HG02938 (cell line): Measurements from ENCODE around the gene AP1AR.

ENCODE experiments used
- ATAC-seq: cut with Tn5 transposase; IDR thresholded peaks from one replicate; pipeline ENCODE4 v1.9.1; 2021; ENCODE audit warnings: mild to moderate bottlenecking, moderate library complexity; ENCODE audit not compliant: unreplicated experiment

The AP1AR gene

GRCh38 chr4:112222219-112222955 is 9.2 kb upstream of the AP1AR start:
- ATAC-seq = no peak

GRCh38 chr4:112225157-112225556 is 6.4 kb upstream of the AP1AR start:
- ATAC-seq = no peak

- peak; percentile 80 for ATAC-seq
These were observed 458 bp upstream of the AP1AR start for GRCh38 chr4:112230879-112231778.

- ATAC-seq = no peak
These were observed 3.5 kb downstream of the AP1AR start for GRCh38 chr4:112234952-112235609.

DNA sequence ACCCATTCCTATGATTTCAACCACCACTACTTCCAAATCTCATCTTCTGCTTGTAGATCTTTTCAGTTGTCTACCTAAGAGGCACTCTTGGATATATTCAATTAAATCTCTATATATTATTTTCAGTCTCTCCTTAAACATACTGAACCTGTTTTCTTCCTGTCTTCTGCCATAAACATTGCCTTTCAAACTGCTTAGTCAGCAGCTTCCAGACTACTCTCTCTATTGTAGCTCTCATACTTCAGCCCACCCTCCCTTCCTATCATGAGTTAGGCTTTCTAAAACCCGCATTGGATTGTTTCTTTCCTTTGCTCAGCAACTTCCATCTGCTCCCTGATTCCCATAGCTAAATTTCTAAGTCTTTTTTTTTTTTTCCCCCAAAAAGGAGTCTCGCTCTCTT is 4.5 kb downstream of the AP1AR start:
- no peak for ATAC-seq

DNA sequence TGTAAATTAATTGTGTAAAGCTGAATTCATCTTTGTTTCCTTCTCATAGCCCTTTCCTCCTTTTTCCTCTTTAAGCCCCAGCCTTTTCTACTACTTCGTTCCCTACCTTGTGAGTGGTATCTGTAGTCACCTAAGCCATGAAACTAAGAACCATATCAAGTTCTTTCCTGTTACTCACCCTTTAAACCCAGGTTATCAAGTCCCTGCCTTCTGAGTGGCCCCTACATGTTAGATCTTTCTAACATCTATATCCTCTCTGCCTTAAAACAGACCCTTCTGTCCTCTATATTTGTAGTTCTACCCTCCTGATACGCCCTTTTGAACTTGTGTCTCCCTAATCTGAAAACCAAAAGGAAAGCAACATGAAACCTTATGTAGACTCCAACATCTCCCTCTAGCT is 7.2 kb downstream of the AP1AR start:
- ATAC-seq = no peak

DNA sequence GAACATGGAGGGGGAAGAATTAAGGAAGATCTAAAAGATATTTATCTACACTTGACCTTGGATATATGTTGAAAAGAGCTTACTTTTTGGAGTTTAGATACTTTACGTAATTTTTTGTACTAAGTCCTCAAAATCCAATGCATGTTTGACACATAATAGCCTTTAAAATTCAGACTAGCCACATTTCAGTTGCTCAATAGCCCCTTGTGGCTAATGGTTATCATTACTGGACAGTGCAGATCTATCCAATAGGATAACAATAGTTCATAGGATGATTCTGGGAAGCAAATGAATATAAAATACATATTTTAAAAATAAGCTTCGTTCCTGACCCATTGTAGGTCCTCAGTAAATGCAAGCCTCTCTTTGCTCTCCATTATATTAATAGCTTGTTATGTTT is 13.8 kb downstream of the AP1AR start:
- no peak for ATAC-seq

- ATAC-seq = no peak
These were observed 15.4 kb downstream of the AP1AR start for GRCh38 chr4:112247021-112247420.

DNA sequence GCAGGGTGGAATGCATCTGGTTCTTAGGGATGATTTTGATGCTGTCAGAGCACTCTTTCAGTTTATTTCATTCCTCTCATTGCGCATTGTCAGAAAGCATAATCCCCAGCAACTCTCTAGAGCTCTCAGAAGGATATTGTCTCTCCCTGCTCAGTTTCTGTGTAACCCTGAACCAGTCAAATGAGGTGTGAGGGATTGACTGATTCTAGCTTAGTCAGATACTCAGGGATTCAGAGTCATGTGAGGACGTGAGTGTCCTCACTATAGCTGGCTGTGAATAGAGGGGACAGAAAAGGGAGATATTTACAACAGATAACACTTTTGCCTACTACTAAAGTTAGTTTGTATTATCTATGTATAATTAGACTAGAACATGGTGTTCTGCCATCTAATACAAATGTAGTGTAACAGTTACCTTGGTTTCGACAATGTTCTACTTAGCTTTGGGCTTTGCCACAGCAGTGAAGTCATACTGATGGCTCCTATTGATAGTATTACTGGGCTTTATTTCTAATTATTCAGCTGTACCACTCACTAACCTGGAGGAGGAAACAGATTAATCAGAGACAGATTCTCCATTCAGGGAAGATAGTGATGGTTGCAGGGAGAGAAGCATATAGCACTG is 19.5 kb downstream of the AP1AR start:
- ATAC-seq = no peak

- ATAC-seq = no peak
These were observed 20.6 kb downstream of the AP1AR start for GRCh38 chr4:112252234-112252633.

GRCh38 chr4:112253382-112254000 is 21.9 kb downstream of the AP1AR start:
- ATAC-seq = peak; percentile 84

GRCh38 chr4:112257098-112257497 is 25.5 kb downstream of the AP1AR start:
- ATAC-seq = no peak

DNA sequence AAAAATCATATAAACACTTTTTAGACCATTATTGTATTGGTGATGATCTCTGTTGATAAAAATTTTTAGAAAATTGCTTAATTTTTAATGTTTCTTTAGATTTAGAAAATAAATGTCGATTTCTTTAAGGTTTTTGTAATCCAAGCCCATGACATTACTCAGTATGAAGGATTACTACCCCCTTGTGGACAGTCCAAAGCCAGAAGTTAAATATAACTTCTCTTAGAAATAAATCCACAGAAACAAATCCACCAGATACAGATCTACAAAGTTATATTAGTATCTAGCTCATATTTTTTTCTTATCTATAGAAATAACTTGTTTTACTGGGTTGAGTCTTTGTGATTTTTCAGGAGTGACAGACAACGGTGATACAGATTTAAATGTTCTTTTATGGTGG is 35.2 kb downstream of the AP1AR start:
- ATAC-seq = no peak

- ATAC-seq = no peak
These were observed 38.5 kb downstream of the AP1AR start for GRCh38 chr4:112270051-112270450.

DNA sequence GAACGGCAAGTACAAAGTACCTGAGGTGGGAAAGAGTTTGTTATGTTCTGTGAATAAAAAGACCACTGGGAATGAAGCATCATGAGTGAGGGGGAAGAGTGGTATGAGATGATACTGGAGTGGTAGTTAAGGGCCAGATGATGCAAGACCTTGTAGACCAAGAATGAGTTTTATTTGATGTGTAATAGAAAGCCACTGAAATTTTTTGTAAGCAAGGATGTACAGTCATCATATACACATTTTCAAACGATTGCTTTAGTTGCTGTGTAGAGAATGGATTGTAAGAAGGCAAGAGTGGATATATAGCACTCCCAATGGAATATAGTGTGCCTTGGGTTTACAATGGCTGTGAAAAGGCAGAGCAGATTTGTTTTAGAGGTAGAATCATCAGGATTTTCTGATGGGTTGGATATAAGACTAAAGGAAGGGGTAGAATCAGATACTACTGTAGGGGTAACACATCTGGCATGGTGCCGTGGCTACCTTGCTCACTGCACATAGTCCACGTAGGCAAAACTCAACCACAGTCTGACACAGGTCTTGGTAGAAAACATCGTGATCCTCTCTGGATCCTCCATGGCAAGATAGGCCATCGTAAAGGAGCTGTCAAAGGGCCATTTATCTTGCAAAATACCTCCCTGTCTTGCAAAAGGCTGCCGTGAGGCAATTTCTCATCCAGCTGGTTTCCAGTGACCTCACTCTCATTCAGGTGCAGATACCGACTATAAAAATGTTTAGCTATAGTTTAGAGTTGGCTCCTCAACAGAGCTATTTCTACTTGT is 39.2 kb downstream of the AP1AR start:
- ATAC-seq = no peak

GRCh38 chr4:112272292-112272691 is 40.7 kb downstream of the AP1AR start:
- no peak for ATAC-seq

DNA sequence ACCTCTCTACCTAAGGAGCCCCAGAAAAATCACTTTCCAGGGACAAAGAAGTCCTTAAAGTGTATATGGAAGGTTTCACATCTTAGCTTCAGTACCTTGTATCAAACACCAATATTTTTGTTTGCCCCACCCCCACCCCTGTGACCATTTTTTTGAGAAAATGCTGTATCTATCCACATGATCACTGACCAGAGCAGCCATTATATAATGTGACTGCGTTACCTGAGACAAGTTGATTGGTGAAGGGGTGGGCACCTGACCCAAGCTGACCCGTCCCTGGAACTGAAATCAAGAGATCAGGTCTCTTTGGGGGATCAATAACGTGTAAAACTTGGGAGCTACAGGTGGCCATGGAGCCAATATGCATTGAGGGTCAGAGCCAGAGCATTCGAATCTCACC is 43.4 kb downstream of the AP1AR start:
- no peak for ATAC-seq

- no peak for ATAC-seq
These were observed 44.5 kb downstream of the AP1AR start for GRCh38 chr4:112276113-112276512.

DNA sequence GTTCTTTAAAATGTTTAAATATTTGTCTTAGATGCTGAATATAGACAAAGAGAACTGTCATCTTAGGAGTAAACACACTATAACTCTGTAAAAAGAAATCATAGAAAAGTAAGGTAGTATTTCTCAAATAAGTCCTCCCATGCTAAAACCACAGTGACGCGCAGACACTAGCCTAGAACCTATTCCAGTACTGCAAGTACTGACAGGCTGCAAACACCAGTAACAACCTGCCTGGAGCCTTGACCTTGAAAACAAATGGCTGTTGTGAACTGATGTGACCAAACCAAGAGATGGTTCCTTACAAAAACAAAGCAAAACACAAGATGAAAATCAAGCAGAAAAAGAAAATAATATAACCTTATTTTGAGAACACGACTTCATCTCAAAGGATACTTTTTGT is 45.6 kb downstream of the AP1AR start:
- no peak for ATAC-seq
